ENCODE measurements around the gene OR2A12. TPM values are rescaled to one million over a fixed set of nuclear protein-coding genes. Genes with fewer than 3 reads are reported as not detected.
A peak's percentile ranks its signal among the peaks of the same experiment; 100 is the strongest.

Gene OR2A12
- not detected for polyA plus RNA-seq (2013, experiment 1 of 2)
- not detected for polyA plus RNA-seq (2013, experiment 2 of 2)

GRCh38 chr7:144085978-144086377 is at the start of gene OR2A12:
OR2A12 (plus strand) TSS chr7:144086278; CDS start chr7:144095108, 8,830 bp downstream.
- no peak within 1 kb of the TSS for H2AK5ac ChIP-seq (ENCODE audit: low read length)
- H3K4me3 ChIP-seq (ENCODE audit: low read length), result no peak within 1 kb of the TSS
- H3K27me3 ChIP-seq (ENCODE audit: insufficient read depth, low read length, poor library complexity), result no peaks in the 10 kb centered on the region
- no peaks in the 10 kb centered on the region for H3K4me1 ChIP-seq (ENCODE audit: control insufficient read depth, low read depth, low read length)
- no peak within 1 kb of the TSS for H2BK15ac ChIP-seq (replicated peaks; ENCODE audit: low read depth)
- no peak within 1 kb of the TSS for H2BK5ac ChIP-seq (ENCODE audit: low read length)
- H3K56ac ChIP-seq (ENCODE audit: low read length), result no peak within 1 kb of the TSS
- DNase-seq, result no peak
- no CpG with 5 or more reads among the region's 2 CpGs for WGBS (ENCODE audit: extremely low coverage, insufficient coverage, low lambda C conversion rate)
- H2BK120ac ChIP-seq (ENCODE audit: low read depth, low read length), result no peak within 1 kb of the TSS
- H3K79me1 ChIP-seq (ENCODE audit: low read length), result no peaks in the 10 kb centered on the region
- no peak within 1 kb of the TSS for H4K5ac ChIP-seq (ENCODE audit: low read length)
- no peaks in the 10 kb centered on the region for H3K79me2 ChIP-seq (ENCODE audit: control insufficient read depth, insufficient read depth, low read length)
- no peak within 1 kb of the TSS for H3K9ac ChIP-seq (ENCODE audit: low read length)
- no peak within 1 kb of the TSS for H4K8ac ChIP-seq (ENCODE audit: low read depth, low read length)
- H3K4ac ChIP-seq (ENCODE audit: low read depth, low read length), result no peak within 1 kb of the TSS
- no peak within 1 kb of the TSS for H3K18ac ChIP-seq (ENCODE audit: low read length)
- no peak within 1 kb of the TSS for H3K27ac ChIP-seq (ENCODE audit: low read depth, low read length)
- no peak within 1 kb of the TSS for H3K23ac ChIP-seq (ENCODE audit: low read length)
- no peaks in the 10 kb centered on the region for H3K36me3 ChIP-seq (ENCODE audit: control insufficient read depth, insufficient read depth, low read length)
- H3K4me2 ChIP-seq (ENCODE audit: low read length), result no peak within 1 kb of the TSS

DNA sequence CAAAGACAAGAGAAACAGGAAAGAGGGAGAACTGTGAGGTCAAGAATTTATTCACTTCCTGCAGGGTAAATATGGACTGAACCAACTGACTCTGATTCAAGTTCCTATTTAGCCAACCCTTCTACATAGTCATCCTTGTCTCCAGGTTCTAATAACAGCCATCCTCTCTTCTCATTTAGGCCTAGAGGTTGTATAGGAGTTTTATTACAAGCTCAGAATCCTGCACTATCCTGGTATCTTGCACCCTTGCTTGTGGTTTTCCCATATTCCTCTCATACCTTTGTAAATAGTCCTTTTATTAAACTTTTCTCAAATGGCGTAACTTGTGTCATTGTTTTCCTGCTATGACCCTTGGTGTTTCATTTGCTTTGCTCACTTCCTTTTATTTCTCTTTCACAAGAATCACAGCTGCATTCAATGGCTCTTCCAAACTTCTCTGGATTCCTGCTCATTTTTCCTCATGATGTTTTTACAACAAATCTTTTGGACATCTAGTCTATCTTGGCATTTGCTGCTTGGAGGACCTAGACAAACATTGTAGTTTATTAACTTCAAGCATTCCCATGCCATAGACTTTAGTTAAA is 49.7 kb upstream of the OR2A12 start:
- no peak overlapping the region for H3K4ac ChIP-seq (ENCODE audit: low read depth, low read length)
- no peak overlapping the region for H3K9ac ChIP-seq (ENCODE audit: low read length)
- H2BK120ac ChIP-seq (ENCODE audit: low read depth, low read length), result no peak overlapping the region
- no peak overlapping the region for H2AK5ac ChIP-seq (ENCODE audit: low read length)
- no peak overlapping the region for H2BK5ac ChIP-seq (ENCODE audit: low read length)
- no peak overlapping the region for H3K27ac ChIP-seq (ENCODE audit: low read depth, low read length)
- H3K18ac ChIP-seq (ENCODE audit: low read length), result no peak overlapping the region
- H3K56ac ChIP-seq (ENCODE audit: low read length), result no peak overlapping the region
- no peaks in the 10 kb centered on the region for H3K79me2 ChIP-seq (ENCODE audit: control insufficient read depth, insufficient read depth, low read length)
- no peak overlapping the region for H3K4me2 ChIP-seq (ENCODE audit: low read length)
- H3K23ac ChIP-seq (ENCODE audit: low read length), result no peak overlapping the region
- H3K4me3 ChIP-seq (ENCODE audit: low read length), result no peak overlapping the region
- no peak overlapping the region for H4K8ac ChIP-seq (ENCODE audit: low read depth, low read length)
- DNase-seq, result no peak
- H4K5ac ChIP-seq (ENCODE audit: low read length), result no peak overlapping the region
- no peaks in the 10 kb centered on the region for H3K79me1 ChIP-seq (ENCODE audit: low read length)
- no peaks in the 10 kb centered on the region for H3K4me1 ChIP-seq (ENCODE audit: control insufficient read depth, low read depth, low read length)
- H3K27me3 ChIP-seq (ENCODE audit: insufficient read depth, low read length, poor library complexity), result no peaks in the 10 kb centered on the region
- H2BK15ac ChIP-seq (replicated peaks; ENCODE audit: low read depth), result no peak overlapping the region
- H3K36me3 ChIP-seq (ENCODE audit: control insufficient read depth, insufficient read depth, low read length), result no peaks in the 10 kb centered on the region
- no CpG with 5 or more reads among the region's 1 CpG for WGBS (ENCODE audit: extremely low coverage, insufficient coverage, low lambda C conversion rate)

- Histone ChIP-seq H3K9ac (ENCODE audit: low read length) (no peak overlapping the region), H3K56ac (ENCODE audit: low read length) (no peak overlapping the region), H3K4ac (ENCODE audit: low read depth, low read length) (no peak overlapping the region), H4K5ac (ENCODE audit: low read length) (no peak overlapping the region), H3K79me1 (ENCODE audit: low read length) (no peaks in the 10 kb centered on the region), H4K8ac (ENCODE audit: low read depth, low read length) (no peak overlapping the region), H3K4me1 (ENCODE audit: control insufficient read depth, low read depth, low read length) (no peaks in the 10 kb centered on the region), H3K79me2 (ENCODE audit: control insufficient read depth, insufficient read depth, low read length) (no peaks in the 10 kb centered on the region), H3K27me3 (ENCODE audit: insufficient read depth, low read length, poor library complexity) (no peaks in the 10 kb centered on the region), H2BK120ac (ENCODE audit: low read depth, low read length) (no peak overlapping the region), H3K36me3 (ENCODE audit: control insufficient read depth, insufficient read depth, low read length) (no peaks in the 10 kb centered on the region), H3K23ac (ENCODE audit: low read length) (no peak overlapping the region), H2BK5ac (ENCODE audit: low read length) (no peak overlapping the region), H3K18ac (ENCODE audit: low read length) (no peak overlapping the region), H2BK15ac (replicated peaks; ENCODE audit: low read depth) (no peak overlapping the region), H3K27ac (ENCODE audit: low read depth, low read length) (no peak overlapping the region), H3K4me3 (ENCODE audit: low read length) (no peak overlapping the region), H3K4me2 (ENCODE audit: low read length) (no peak overlapping the region), H2AK5ac (ENCODE audit: low read length) (no peak overlapping the region)
- no CpG with 5 or more reads among the region's 1 CpG for WGBS (ENCODE audit: extremely low coverage, insufficient coverage, low lambda C conversion rate)
- peak; percentile 68 for DNase-seq
Measured at GRCh38 chr7:144037414-144038035, 48.6 kb upstream of the OR2A12 start.

DNA sequence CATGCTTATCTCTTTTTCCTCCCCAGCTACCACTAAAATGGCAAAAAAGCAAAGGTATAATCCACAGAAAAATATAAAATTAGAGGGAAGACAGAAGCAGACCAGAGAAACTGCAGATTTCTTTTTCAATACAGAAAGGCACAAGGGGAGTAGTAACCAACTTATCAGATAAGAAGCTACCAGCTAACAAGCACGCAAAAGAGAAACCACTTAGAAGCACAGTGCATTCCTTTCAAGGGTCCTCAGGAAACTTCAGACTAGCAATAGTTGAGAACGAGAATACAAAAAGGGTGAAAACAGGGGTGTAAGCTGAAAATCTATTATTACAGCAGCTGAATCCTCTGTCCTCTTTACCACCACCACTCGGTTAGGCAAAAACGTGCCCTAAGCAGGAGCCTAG is 47.2 kb upstream of the OR2A12 start:
- Histone ChIP-seq H3K4me1 (ENCODE audit: control insufficient read depth, low read depth, low read length) (no peaks in the 10 kb centered on the region), H3K18ac (ENCODE audit: low read length) (no peak overlapping the region), H2BK120ac (ENCODE audit: low read depth, low read length) (no peak overlapping the region), H4K8ac (ENCODE audit: low read depth, low read length) (no peak overlapping the region), H3K56ac (ENCODE audit: low read length) (no peak overlapping the region), H2AK5ac (ENCODE audit: low read length) (no peak overlapping the region), H3K79me2 (ENCODE audit: control insufficient read depth, insufficient read depth, low read length) (no peaks in the 10 kb centered on the region), H4K5ac (ENCODE audit: low read length) (no peak overlapping the region), H3K27ac (ENCODE audit: low read depth, low read length) (no peak overlapping the region), H3K36me3 (ENCODE audit: control insufficient read depth, insufficient read depth, low read length) (no peaks in the 10 kb centered on the region), H3K9ac (ENCODE audit: low read length) (no peak overlapping the region), H3K79me1 (ENCODE audit: low read length) (no peaks in the 10 kb centered on the region), H2BK5ac (ENCODE audit: low read length) (no peak overlapping the region), H3K23ac (ENCODE audit: low read length) (no peak overlapping the region), H2BK15ac (replicated peaks; ENCODE audit: low read depth) (no peak overlapping the region), H3K4me2 (ENCODE audit: low read length) (no peak overlapping the region), H3K4me3 (ENCODE audit: low read length) (no peak overlapping the region), H3K4ac (ENCODE audit: low read depth, low read length) (no peak overlapping the region), H3K27me3 (ENCODE audit: insufficient read depth, low read length, poor library complexity) (no peaks in the 10 kb centered on the region)
- peak; percentile 67 for DNase-seq
- WGBS (ENCODE audit: extremely low coverage, insufficient coverage, low lambda C conversion rate), result no CpG with 5 or more reads among the region's 4 CpGs

- H2BK15ac ChIP-seq (replicated peaks; ENCODE audit: low read depth), result no peak within 1 kb of the TSS
- H3K4ac ChIP-seq (ENCODE audit: low read depth, low read length), result no peak within 1 kb of the TSS
- DNase-seq, result no peak
- no peak within 1 kb of the TSS for H4K8ac ChIP-seq (ENCODE audit: low read depth, low read length)
- no peak within 1 kb of the TSS for H3K23ac ChIP-seq (ENCODE audit: low read length)
- no peak within 1 kb of the TSS for H3K56ac ChIP-seq (ENCODE audit: low read length)
- H2AK5ac ChIP-seq (ENCODE audit: low read length), result no peak within 1 kb of the TSS
- H3K79me2 ChIP-seq (ENCODE audit: control insufficient read depth, insufficient read depth, low read length), result no peaks in the 10 kb centered on the region
- H3K36me3 ChIP-seq (ENCODE audit: control insufficient read depth, insufficient read depth, low read length), result no peaks in the 10 kb centered on the region
- H3K27ac ChIP-seq (ENCODE audit: low read depth, low read length), result no peak within 1 kb of the TSS
- no CpG with 5 or more reads among the region's 1 CpG for WGBS (ENCODE audit: extremely low coverage, insufficient coverage, low lambda C conversion rate)
- no peak within 1 kb of the TSS for H2BK120ac ChIP-seq (ENCODE audit: low read depth, low read length)
- no peaks in the 10 kb centered on the region for H3K27me3 ChIP-seq (ENCODE audit: insufficient read depth, low read length, poor library complexity)
- no peak within 1 kb of the TSS for H3K18ac ChIP-seq (ENCODE audit: low read length)
- no peaks in the 10 kb centered on the region for H3K79me1 ChIP-seq (ENCODE audit: low read length)
- H2BK5ac ChIP-seq (ENCODE audit: low read length), result no peak within 1 kb of the TSS
- H3K4me3 ChIP-seq (ENCODE audit: low read length), result no peak within 1 kb of the TSS
- H3K4me2 ChIP-seq (ENCODE audit: low read length), result no peak within 1 kb of the TSS
- no peaks in the 10 kb centered on the region for H3K4me1 ChIP-seq (ENCODE audit: control insufficient read depth, low read depth, low read length)
- H3K9ac ChIP-seq (ENCODE audit: low read length), result no peak within 1 kb of the TSS
- no peak within 1 kb of the TSS for H4K5ac ChIP-seq (ENCODE audit: low read length)
Measured at GRCh38 chr7:144048648-144049047, 37.4 kb upstream of the OR2A12 start, which contains the start of gene OR2A5. OR2A5 (plus strand) TSS chr7:144048948; CDS start chr7:144050402, 1,454 bp downstream.
